A549 (cell line): Measurements from ENCODE around the gene EXOC6. TPM values are rescaled to one million over a fixed set of nuclear protein-coding genes. Genes with fewer than 3 reads are reported as not detected.

Experiments
- ATAC-seq, 2 experiments: fragments of 200-7000 bp in 1 of 2; fragments of >200 bp in 1 of 2; cut with Nextera tagmentation in 1 of 2; cut with Tn5 transposase in 1 of 2; 3 replicates each; pipeline versions ENCODE4 v1.8.0 to v1.9.1; 2018 to 2020; ENCODE audit warnings: mild to moderate bottlenecking in 1 of 2, moderate library complexity in 1 of 2
- CTCF ChIA-PET: fragments of 300-600 bp; sonication (Branson Sonifier 250); formaldehyde crosslinking; extraction: SDS; loops from one replicate; lab custom pipeline; 2021; ENCODE audit warnings: antibody characterized with exemption, inconsistent platforms; lab: Yijun Ruan, JAX
- POLR2A ChIA-PET: fragments of 350-600 bp; formaldehyde crosslinking; extraction: SDS; loops from one replicate; lab custom pipeline; 2021; ENCODE audit warnings: antibody characterized with exemption, inconsistent platforms; lab: Yijun Ruan, JAX
- DNase-seq, 2 experiments: peaks; one replicate each; pipeline versions ENCODE4 v3.0.0 to v3.0.0-alpha.2; 2011 to 2016; ENCODE audit warnings: low read depth in 1 of 2, low spot score in 1 of 2
- FAIRE-seq: peaks from 2 replicates; lab custom pipeline; 2011; peaks lifted over from hg19 to GRCh38; lab: Jason Lieb, UNC
- H3K27ac ChIP-seq, 2 experiments: fragments of >200 bp; sonication (Bioruptor Twin); formaldehyde crosslinking; 3 replicates each; pipeline ENCODE4 v1.5.1; 2016 to 2017
- H3K4me1 ChIP-seq: fragments of >200 bp; sonication (Bioruptor Twin); formaldehyde crosslinking; 3 replicates; pipeline ENCODE4 v1.6.1; 2016
- H3K4me2 ChIP-seq: fragments of >200 bp; sonication (Bioruptor Twin); formaldehyde crosslinking; 3 replicates; pipeline ENCODE4 v1.6.1; 2016
- H3K4me3 ChIP-seq: fragments of >200 bp; sonication (Bioruptor Twin); formaldehyde crosslinking; 3 replicates; pipeline ENCODE4 v1.5.1; 2016
- H3K9me3 ChIP-seq: fragments of >200 bp; sonication (Bioruptor Twin); formaldehyde crosslinking; 3 replicates; pipeline ENCODE4 v1.6.1; 2016
- BCL3 ChIP-seq: fragments of >200 bp; sonication (Bioruptor Twin); formaldehyde crosslinking; IDR thresholded peaks from 3 replicates; pipeline ENCODE4 v1.6.1; 2016
- CBX2 ChIP-seq: fragments of 200-600 bp; sonication (generic); IDR thresholded peaks from 2 replicates; pipeline ENCODE4 v1.6.1; 2016; ENCODE audit warnings: low read depth, mild to moderate bottlenecking, borderline replicate concordance
- CEBPB ChIP-seq, 2 experiments: fragments of >200 bp in 1 of 2; sonication (Bioruptor Twin) in 1 of 2; formaldehyde crosslinking in 1 of 2; IDR thresholded peaks; 2 replicates each; pipeline ENCODE4 v1.6.1; 2012 to 2016
- CHD2 ChIP-seq: fragments of 150-350 bp; IDR thresholded peaks from 2 replicates; pipeline ENCODE4 v1.6.1; 2014; ENCODE audit warnings: low read length; ENCODE audit not compliant: partially characterized antibody
- EHMT2 ChIP-seq: fragments of 200-600 bp; sonication (generic); IDR thresholded peaks from 2 replicates; pipeline ENCODE4 v1.6.1; 2016; ENCODE audit warnings: antibody characterized with exemption, low read depth, mild to moderate bottlenecking, moderate library complexity
- EP300 ChIP-seq, 2 experiments: fragments of >200 bp; sonication (Bioruptor Twin); formaldehyde crosslinking; IDR thresholded peaks; 2 replicates in 1 of 2; 3 replicates in 1 of 2; pipeline ENCODE4 v1.6.1; 2016 to 2017
- FOSB ChIP-seq: fragments of 250-450 bp; sonication (Bioruptor Pico); IDR thresholded peaks from 2 replicates; pipeline ENCODE4 v1.5.0; 2020; ENCODE audit warnings: mild to moderate bottlenecking, moderate library complexity
- FOSL2 ChIP-seq, 2 experiments: fragments of 450-650 bp in 1 of 2; fragments of >200 bp in 1 of 2; sonication (Bioruptor Twin) in 1 of 2; formaldehyde crosslinking; IDR thresholded peaks; 2 replicates each; pipeline versions ENCODE4 v1.5.0 to v1.6.1; 2016 to 2020; ENCODE audit warnings: mild to moderate bottlenecking in 1 of 2, moderate library complexity in 1 of 2
- GATA3 ChIP-seq: IDR thresholded peaks from 2 replicates; pipeline ENCODE4 v1.6.1; 2012; ENCODE audit warnings: borderline replicate concordance
- HMGXB4 ChIP-seq: fragments of 250-450 bp; sonication (Bioruptor Pico); IDR thresholded peaks from 2 replicates; pipeline ENCODE4 v1.5.0; 2021; ENCODE audit warnings: mild to moderate bottlenecking, moderate library complexity, borderline replicate concordance
- HOXB13 ChIP-seq: fragments of 250-450 bp; sonication (Bioruptor Pico); IDR thresholded peaks from 2 replicates; pipeline ENCODE4 v1.5.0; 2020; ENCODE audit warnings: low read depth, mild to moderate bottlenecking, moderate library complexity
- HOXB5 ChIP-seq: fragments of 250-450 bp; sonication (Bioruptor Pico); IDR thresholded peaks from 2 replicates; pipeline ENCODE4 v1.5.0; 2020; ENCODE audit warnings: mild to moderate bottlenecking, moderate library complexity
- JUN ChIP-seq, 2 experiments: fragments of >200 bp; sonication (Bioruptor Twin); formaldehyde crosslinking; IDR thresholded peaks; 2 replicates in 1 of 2; 3 replicates in 1 of 2; pipeline ENCODE4 v1.6.1; 2016 to 2017
- JUNB ChIP-seq: fragments of >200 bp; sonication (Bioruptor Twin); formaldehyde crosslinking; IDR thresholded peaks from 2 replicates; pipeline ENCODE4 v1.6.1; 2016
- KDM5A ChIP-seq: fragments of 200-600 bp; sonication (generic); IDR thresholded peaks from 2 replicates; pipeline ENCODE4 v1.6.1; 2016; ENCODE audit warnings: antibody characterized with exemption, mild to moderate bottlenecking
- MAX ChIP-seq: IDR thresholded peaks from 2 replicates; pipeline ENCODE4 v1.6.1; 2012
- NPAS2 ChIP-seq: fragments of 250-450 bp; sonication (Bioruptor Pico); IDR thresholded peaks from 2 replicates; pipeline ENCODE4 v1.8.0; 2022; ENCODE audit warnings: mild to moderate bottlenecking, moderate library complexity, borderline replicate concordance
- NR3C1 ChIP-seq: fragments of >200 bp; sonication (Bioruptor Twin); formaldehyde crosslinking; IDR thresholded peaks from 3 replicates; pipeline ENCODE4 v1.6.1; 2017
- PBX3 ChIP-seq: IDR thresholded peaks from 2 replicates; pipeline ENCODE4 v1.6.1; 2012
- RAD21 ChIP-seq, 2 experiments: fragments of >200 bp in 1 of 2; sonication (Bioruptor Twin) in 1 of 2; formaldehyde crosslinking in 1 of 2; IDR thresholded peaks in 1 of 2; conservative IDR thresholded peaks in 1 of 2; 2 replicates in 1 of 2; 3 replicates in 1 of 2; pipeline ENCODE4 v1.6.1; 2012 to 2018; ENCODE audit warnings: inconsistent platforms in 1 of 2
- RARB ChIP-seq: fragments of 250-450 bp; sonication (Bioruptor Pico); IDR thresholded peaks from 2 replicates; pipeline ENCODE4 v1.8.0; 2021; ENCODE audit warnings: mild to moderate bottlenecking, moderate library complexity
- SMC3 ChIP-seq: fragments of >200 bp; sonication (Bioruptor Twin); formaldehyde crosslinking; IDR thresholded peaks from 3 replicates; pipeline ENCODE4 v1.6.1; 2018; ENCODE audit warnings: inconsistent platforms
- TFCP2L1 ChIP-seq: fragments of 250-450 bp; sonication (Bioruptor Pico); IDR thresholded peaks from 2 replicates; pipeline ENCODE4 v1.5.0; 2021; ENCODE audit warnings: mild to moderate bottlenecking
- USF2 ChIP-seq: fragments of 450-650 bp; IDR thresholded peaks from 2 replicates; pipeline ENCODE4 v1.6.1; 2014; ENCODE audit warnings: antibody characterized with exemption
- ZFP36 ChIP-seq: fragments of 450-650 bp; IDR thresholded peaks from 2 replicates; pipeline ENCODE4 v1.6.1; 2014; ENCODE audit warnings: borderline replicate concordance; ENCODE audit not compliant: partially characterized antibody
- ZNF302 ChIP-seq: fragments of 250-450 bp; sonication (Bioruptor Pico); IDR thresholded peaks from 2 replicates; pipeline ENCODE4 v1.9.0; 2021; ENCODE audit warnings: inconsistent platforms, mild to moderate bottlenecking, moderate library complexity
- ZSCAN20 ChIP-seq: fragments of 250-450 bp; sonication (Bioruptor Pico); IDR thresholded peaks from 2 replicates; pipeline ENCODE4 v1.8.0; 2022; ENCODE audit warnings: mild to moderate bottlenecking, moderate library complexity
- WGBS: methylation state at CpG from one replicate; pipeline ENCODE4 v1.1.6; 2017; ENCODE audit errors: missing lambda C conversion rate; 5-methylcytosine and 5-hydroxymethylcytosine counted together
- polyA plus RNA-seq, 4 experiments: library from polyadenylated mRNA; depleted of rRNA in 3 of 4; stranded (reverse); fragments of >200 nt; fragmentation: RNase III in 1 of 4; extraction: RNeasy Plus Mini Kit Qiagen cat#74134 plus additional on column Dnase treatment in 1 of 4; gene quantifications; 2 replicates in 3 of 4; 3 replicates in 1 of 4; pipeline ENCODE4 v1.2.3, GENCODE V29; 2011 to 2017

EXOC6 gene
- polyA plus RNA-seq, 2 of the 4 experiments (the other 2 are of a cell fraction) = 16.8 to 48.5 TPM

GRCh38 chr10:92891885-92892690 lies 43.8 kb downstream of the EXOC6 start:
- Histone ChIP-seq H3K4me3 (peak overlapping the region; percentile 16; the same call in 1 of the 3 replicates), H3K27ac (peak overlapping the region; percentile 47 to 78; a peak in 5 of 6 replicates), H3K4me1 (peaks cover 64% of the 10 kb centered on the region), H3K9me3 (no peaks in the 10 kb centered on the region), H3K4me2 (peak overlapping the region; percentile 82)
- ATAC-seq (peak; percentile 98 to 99), DNase-seq (peak; percentile 69 to 95), FAIRE-seq (peak; percentile 99)
- TF ChIP-seq JUN (IDR thresholded peaks at IDR 0.05) = peak; percentile 67 to 84
- peak in 1 of 2 experiments; percentile 67; a peak in 3 of 5 replicates for TF ChIP-seq EP300 (IDR thresholded peaks at IDR 0.05)
- peak; percentile 89 for TF ChIP-seq FOSL2 (IDR thresholded peaks at IDR 0.05)
- TF ChIP-seq FOSL2 (CRISPR knock-in tag; IDR thresholded peaks at IDR 0.05) = peak; percentile 97
- no peak for TF ChIP-seq NR3C1
- no peak for TF ChIP-seq ZFP36
- TF ChIP-seq PBX3 = peak; percentile 75
- peak; percentile 87 for TF ChIP-seq JUNB
- peak; percentile 93 for TF ChIP-seq GATA3
- no peak for TF ChIP-seq KDM5A
- TF ChIP-seq MAX = peak; percentile 89
- TF ChIP-seq BCL3 = 0 out of 3 replicates have a peak, but pooled peaks have one; percentile 43
- TF ChIP-seq CEBPB (IDR thresholded peaks at IDR 0.05) = peak in 1 of 2 experiments; percentile 70; a peak in 2 of 4 replicates
- no peak for TF ChIP-seq CBX2
- POLR2A ChIA-PET = interaction anchor here (1.0 kb wide), 3 partner anchors 182 to 590 kb away, joined by 3 to 4 read pairs (median 3); partner anchors contain the start of genes CYP26A1 and MYOF
- CTCF ChIA-PET = interaction anchor here (0.6 to 1.5 kb wide), 9 partner anchors 12 to 619 kb away, joined by 3 to 5 read pairs (median 3); no protein-coding TSS in a partner anchor
- 17% methylated on average over 5 of the region's 5 CpGs for WGBS

GRCh38 chr10:92892691-92893054 lies 44.4 kb downstream of the EXOC6 start:
- TF ChIP-seq RAD21 (conservative IDR thresholded peaks at IDR 0.05 in 1 of 2, IDR thresholded peaks at IDR 0.05 in 1 of 2) (no peak), JUNB (no peak), CHD2 (no peak), GATA3 (no peak), MAX (no peak), PBX3 (no peak), ZNF302 (CRISPR knock-in tag) (no peak), SMC3 (no peak), NPAS2 (CRISPR knock-in tag) (no peak), HOXB13 (CRISPR knock-in tag) (no peak), ZSCAN20 (no peak), EHMT2 (no peak), HMGXB4 (CRISPR knock-in tag) (no peak), FOSB (CRISPR knock-in tag) (no peak), RARB (CRISPR knock-in tag) (no peak), ZFP36 (no peak), TFCP2L1 (CRISPR knock-in tag) (no peak), USF2 (no peak), HOXB5 (CRISPR knock-in tag) (no peak)
- ChIA-PET POLR2A (interaction anchor here (1.0 kb wide), 3 partner anchors 181 to 590 kb away, joined by 3 to 4 read pairs (median 3); partner anchors contain the start of genes CYP26A1 and MYOF), CTCF (interaction anchor here (0.6 to 1.4 kb wide), 6 partner anchors 12 to 618 kb away, joined by 3 to 4 read pairs (median 3); no protein-coding TSS in a partner anchor)
- 1% methylated on average over 3 of the region's 3 CpGs for WGBS
- H3K4me1 ChIP-seq = peaks cover 63% of the 10 kb centered on the region
- peak; percentile 85 for ATAC-seq
- H3K27ac ChIP-seq = peak overlapping the region; percentile 47 to 78; a peak in 5 of 6 replicates
- peak overlapping the region; percentile 82 for H3K4me2 ChIP-seq
- peak; percentile 43 for FAIRE-seq
- H3K4me3 ChIP-seq = peak overlapping the region; percentile 16; the same call in 1 of the 3 replicates
- no peak for DNase-seq
- no peaks in the 10 kb centered on the region for H3K9me3 ChIP-seq
